Measurements from ENCODE around the gene ARMC7. TPM values are rescaled to one million over a fixed set of nuclear protein-coding genes. Genes with fewer than 3 reads are reported as not detected.
"Not testable (repeated sequence)": the region's sequence is repeated elsewhere in the genome, so short reads cannot be mapped to it uniquely, and the experiment has no call there.

The ARMC7 gene
- total RNA-seq, 1 experiment from 2014 or later: 10.5 TPM

- DNase-seq (ENCODE audit: low spot score): no peak
- in situ Hi-C loops (cut with HindIII; ENCODE audit: low sequenced_read_pairs): no loop called here
Observed at GRCh38 chr17:75142236-75142971, 32.6 kb downstream of the ARMC7 start.

DNA sequence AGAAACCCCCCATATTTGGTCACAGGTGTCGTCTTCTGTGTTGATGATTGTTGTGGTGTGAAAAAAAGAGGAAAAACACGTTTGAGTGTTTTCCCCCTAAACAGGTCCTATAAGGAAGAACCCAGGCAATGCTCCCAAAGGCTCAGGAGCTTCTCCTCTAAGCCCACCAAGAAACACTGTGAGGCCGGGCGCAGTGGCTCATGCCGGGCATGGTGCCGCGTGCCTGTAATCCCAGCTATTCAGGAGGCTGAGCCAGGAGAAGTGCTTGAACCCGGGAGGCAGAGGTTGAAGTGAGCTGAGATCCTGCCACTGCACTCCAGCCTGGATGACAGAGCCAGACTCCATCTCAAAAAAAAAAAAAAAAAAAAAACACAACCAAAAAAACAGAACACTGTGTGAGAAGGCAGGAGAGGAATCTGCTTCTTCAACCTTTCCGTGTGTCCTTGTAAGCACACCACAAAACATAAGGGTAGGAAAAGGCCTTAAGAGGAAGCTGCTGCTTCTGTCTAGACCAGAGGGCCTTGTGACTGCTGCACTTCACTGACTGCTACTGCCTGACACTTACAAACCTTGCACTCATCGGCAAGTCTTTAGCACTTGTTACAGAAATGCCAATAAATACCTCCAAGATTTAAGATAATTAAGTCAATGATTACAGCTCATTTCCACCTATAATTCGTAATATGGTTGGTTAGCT, 35.2 kb downstream of the ARMC7 start:
- DNase-seq (ENCODE audit: low spot score): no peak
- in situ Hi-C loops (cut with HindIII; ENCODE audit: low sequenced_read_pairs): no loop called here

- in situ Hi-C loops (cut with HindIII; ENCODE audit: low sequenced_read_pairs): no loop called here
- DNase-seq (ENCODE audit: low spot score): no peak
Observed at GRCh38 chr17:75146592-75146991, 36.8 kb downstream of the ARMC7 start.

- in situ Hi-C loops (cut with HindIII; ENCODE audit: low sequenced_read_pairs): no loop called here
- no peak for DNase-seq (ENCODE audit: low spot score)
Observed at GRCh38 chr17:75147878-75148546, 38.2 kb downstream of the ARMC7 start.

DNA sequence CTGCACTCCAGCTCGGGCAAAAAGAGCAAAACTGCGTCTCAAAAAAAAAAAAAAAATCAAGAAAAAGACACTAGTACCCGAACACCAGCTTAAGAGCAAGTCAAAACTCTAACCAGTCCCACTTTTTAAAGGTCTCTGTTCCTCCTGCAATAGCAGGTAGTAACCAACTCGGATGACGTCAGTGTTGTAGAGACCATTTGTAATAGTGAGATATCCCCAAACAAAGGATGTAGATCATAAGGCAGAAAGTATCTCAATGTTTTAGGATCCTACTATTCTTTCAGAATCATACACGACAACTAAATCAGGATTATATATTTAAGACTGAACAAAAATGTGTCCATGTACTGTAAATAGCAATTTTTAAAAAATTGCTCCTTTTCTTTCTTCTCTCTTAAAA, 42.2 kb downstream of the ARMC7 start:
- in situ Hi-C loops (cut with HindIII; ENCODE audit: low sequenced_read_pairs): no loop called here
- peak; percentile 72 for DNase-seq (ENCODE audit: low spot score)

GRCh38 chr17:75152523-75152921, 42.8 kb downstream of the ARMC7 start:
- in situ Hi-C loops (cut with HindIII; ENCODE audit: low sequenced_read_pairs): no loop called here
- DNase-seq (ENCODE audit: low spot score): no peak

GRCh38 chr17:75152922-75153779, 43.4 kb downstream of the ARMC7 start:
- DNase-seq (ENCODE audit: low spot score): peak; percentile 82
- in situ Hi-C loops (cut with HindIII; ENCODE audit: low sequenced_read_pairs): no loop called here

DNA sequence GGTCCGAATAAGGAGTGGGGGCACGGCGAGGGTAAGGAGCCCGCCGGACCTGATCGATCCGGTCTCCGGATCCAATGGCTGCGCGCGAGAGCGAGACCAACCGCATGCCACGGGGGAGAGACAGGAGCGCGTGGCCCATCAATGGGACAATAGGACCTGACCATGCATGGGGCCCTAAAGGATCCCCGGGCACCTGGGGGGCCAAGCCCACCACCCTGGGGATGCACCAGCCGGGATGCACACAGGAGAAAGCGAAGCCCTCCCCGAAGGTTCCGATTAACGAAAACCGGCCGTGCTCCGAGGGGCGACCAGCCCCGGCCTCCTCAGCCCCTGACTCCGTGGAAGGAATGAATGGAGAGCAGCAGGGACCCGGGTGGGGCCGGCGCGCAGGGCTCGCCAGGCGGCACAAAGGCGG, 44.0 kb downstream of the ARMC7 start:
- no peak for DNase-seq (ENCODE audit: low spot score)
- in situ Hi-C loops (cut with HindIII; ENCODE audit: low sequenced_read_pairs): no loop called here

- in situ Hi-C loops (cut with HindIII; ENCODE audit: low sequenced_read_pairs): no loop called here
- DNase-seq (ENCODE audit: low spot score): peak; percentile 99
Observed at GRCh38 chr17:75154195-75155106, 44.7 kb downstream of the ARMC7 start, which contains the start of gene JPT1. Gene JPT1 (minus strand): TSS chr17:75154512. CDS start chr17:75154397, 115 bp downstream.

DNA sequence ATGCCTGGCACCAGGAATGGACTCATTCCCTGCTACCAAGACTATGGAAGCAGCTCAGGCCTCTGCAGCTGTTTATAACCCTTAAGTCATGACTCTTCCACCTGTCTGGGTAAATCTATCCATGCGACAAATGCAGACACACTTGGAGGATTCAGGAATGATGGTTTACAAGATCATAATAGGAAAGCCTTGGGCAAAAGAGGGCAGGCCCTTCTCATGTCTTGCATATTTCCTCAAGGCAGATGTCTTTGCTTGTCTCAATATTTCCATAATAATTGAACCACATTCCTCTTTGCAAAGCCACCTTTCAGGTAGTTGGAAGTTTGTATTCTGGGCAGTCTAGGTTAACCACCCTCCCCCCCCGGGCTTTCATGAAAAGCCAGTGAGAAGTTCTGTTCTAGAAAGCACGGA, 45.4 kb downstream of the ARMC7 start:
- DNase-seq (ENCODE audit: low spot score): no peak
- in situ Hi-C loops (cut with HindIII; ENCODE audit: low sequenced_read_pairs): no loop called here

DNA sequence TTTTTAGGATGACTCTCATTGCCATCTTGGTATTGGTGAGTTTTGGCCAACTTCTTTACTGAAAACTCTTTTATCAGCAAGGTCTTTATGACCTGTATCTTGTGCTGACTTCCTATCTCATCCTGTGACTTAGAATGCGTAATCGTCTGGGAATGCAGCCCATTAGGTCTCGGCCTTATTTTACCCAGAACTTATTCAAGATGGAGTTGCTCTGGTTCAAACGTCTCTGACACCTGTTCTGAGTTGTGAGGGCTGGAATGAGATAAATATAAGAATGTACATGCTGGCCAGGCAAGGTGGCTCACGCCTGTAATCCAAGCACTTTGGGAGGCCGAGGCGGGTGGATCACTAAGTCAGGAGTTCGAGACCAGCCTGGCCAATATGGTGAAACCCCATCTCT, 48.7 kb downstream of the ARMC7 start:
- DNase-seq (ENCODE audit: low spot score); in situ Hi-C loops (cut with HindIII; ENCODE audit: low sequenced_read_pairs): not testable (repeated sequence)

- DNase-seq (ENCODE audit: low spot score): no peak
- in situ Hi-C loops (cut with HindIII; ENCODE audit: low sequenced_read_pairs): no loop called here
Observed at GRCh38 chr17:75159196-75160031, 49.6 kb downstream of the ARMC7 start.

DNA sequence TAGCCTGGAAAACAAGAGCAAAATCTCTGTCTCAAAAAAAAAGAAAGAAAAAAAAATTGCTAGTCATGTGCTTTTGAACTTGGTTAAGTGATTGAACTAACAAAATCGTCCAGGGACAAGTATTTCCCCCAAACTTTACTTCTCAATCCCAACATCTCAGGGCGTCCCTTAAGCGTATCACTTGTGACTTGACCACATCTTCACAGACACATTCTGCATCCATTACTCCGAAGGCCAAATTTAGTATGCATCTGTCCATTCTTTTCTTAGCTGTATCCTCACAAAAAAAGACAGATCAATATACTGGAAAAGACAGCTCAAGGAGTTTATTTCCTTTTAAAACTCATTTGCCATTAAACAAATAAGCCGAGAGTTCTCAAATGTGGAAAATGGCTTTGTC, 50.4 kb downstream of the ARMC7 start:
- DNase-seq (ENCODE audit: low spot score): no peak

DNA sequence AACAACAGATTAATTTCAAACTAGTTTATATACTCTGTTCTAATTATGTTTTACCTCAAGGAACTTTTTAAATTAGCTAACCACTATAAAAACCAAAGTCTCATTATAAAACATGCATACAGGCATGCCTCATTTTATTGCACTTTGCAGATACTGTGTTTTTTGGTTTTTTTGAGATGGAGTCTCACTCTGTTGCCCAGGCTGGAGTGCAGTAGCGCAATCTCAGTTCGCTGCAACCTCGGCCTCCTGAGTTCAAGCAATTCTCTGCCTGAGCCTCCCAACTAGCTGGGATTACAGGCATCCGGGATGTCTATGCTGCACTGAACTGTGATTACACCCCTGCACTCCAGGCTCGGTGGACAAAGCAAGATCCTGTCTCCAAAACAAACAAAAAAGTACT, 53.3 kb downstream of the ARMC7 start:
- in situ Hi-C loops (cut with HindIII; ENCODE audit: low sequenced_read_pairs): no loop called here
- no peak for DNase-seq (ENCODE audit: low spot score)

More for the DNA sequence above, 50.4 kb downstream of the ARMC7 start:
- in situ Hi-C loops (cut with HindIII; ENCODE audit: low sequenced_read_pairs): no loop called here

DNA sequence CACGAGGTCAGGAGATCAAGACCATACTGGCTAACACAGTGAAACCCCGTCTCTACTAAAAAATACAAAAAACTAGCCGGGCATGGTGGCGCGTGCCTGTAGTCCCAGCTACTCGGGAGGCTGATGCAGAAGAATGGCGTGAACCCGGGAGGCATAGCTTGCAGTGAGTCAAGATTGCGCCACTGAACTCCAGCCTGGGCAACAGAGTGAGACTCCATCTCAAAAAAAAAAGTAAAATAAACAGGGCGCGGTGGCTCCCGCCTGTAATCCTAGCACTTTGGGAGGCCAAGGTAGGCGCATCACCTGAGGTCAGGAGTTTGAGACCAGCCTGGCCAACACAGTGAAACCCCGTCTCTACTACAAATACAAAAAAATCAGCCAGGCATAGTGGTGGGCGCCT, 54.8 kb downstream of the ARMC7 start:
- in situ Hi-C loops (cut with HindIII; ENCODE audit: low sequenced_read_pairs); DNase-seq (ENCODE audit: low spot score): not testable (repeated sequence)

DNA sequence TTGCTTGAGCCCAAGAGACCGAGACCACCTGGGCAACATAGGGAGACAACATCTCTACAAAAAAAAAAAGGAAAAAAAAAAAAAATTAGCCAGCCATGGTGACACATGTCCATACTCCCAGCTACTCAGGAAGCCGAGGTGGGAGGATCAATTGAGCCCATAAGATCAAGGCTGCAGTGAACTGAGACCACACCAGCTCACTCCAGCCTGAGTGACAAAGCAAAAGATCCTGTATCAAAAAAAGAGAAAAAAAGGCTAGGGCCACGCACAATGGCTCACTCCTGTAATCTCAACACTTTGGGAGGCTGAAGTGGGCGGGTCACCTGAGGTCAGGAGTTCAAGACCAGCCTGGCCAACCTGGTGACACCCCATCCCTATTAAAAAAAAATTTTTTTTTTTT, 59.2 kb downstream of the ARMC7 start:
- DNase-seq (ENCODE audit: low spot score): no peak
- in situ Hi-C loops (cut with HindIII; ENCODE audit: low sequenced_read_pairs): no loop called here

DNA sequence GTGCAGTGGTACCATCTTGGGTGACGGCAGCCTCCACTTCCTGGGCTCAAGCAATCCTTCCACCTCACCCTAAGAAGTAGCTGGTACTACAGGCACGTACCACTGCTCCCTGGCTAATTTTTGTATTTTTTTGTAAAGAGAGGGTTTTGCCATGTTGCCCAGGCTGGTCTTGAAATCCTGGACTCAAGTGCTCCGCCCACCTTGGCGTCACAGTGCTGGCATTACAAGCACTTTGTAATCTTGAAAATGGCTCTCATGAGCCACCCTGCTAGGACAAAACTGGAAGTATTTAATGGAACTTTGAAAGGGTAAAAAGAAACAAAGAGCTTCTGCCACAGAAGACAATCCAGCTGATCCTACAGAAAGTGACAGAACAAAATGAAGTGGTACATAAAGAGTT, 63.8 kb downstream of the ARMC7 start:
- DNase-seq (ENCODE audit: low spot score): no peak
- in situ Hi-C loops (cut with HindIII; ENCODE audit: low sequenced_read_pairs): no loop called here

All from G401 (cell line).